Liver (tissue), 9 donors: ENCODE data around the gene ZSCAN2. TPM values are rescaled to one million over a fixed set of nuclear protein-coding genes. Genes with fewer than 3 reads are reported as not detected.

ENCODE experiments used
- DNase-seq: peaks from one replicate; pipeline ENCODE4 v3.0.0-alpha.2; 2017; ENCODE audit warnings: low spot score
- H3K27ac ChIP-seq, 2 donors: one replicate each; pipeline ENCODE4 v1.7.0; 2013; ENCODE audit warnings: inconsistent platforms in 2 of 2, low read length in 2 of 2, control low read depth in 1 of 2, low read depth in 1 of 2, mild to moderate bottlenecking in 1 of 2
- H3K27me3 ChIP-seq, 4 donors: one replicate each; pipeline versions ENCODE4 v1.6.1 to v1.7.0; 2013; ENCODE audit warnings: low read length in 3 of 4, inconsistent platforms in 1 of 4, mild to moderate bottlenecking in 1 of 4, moderate library complexity in 1 of 4; ENCODE audit not compliant: control insufficient read depth in 4 of 4, insufficient read depth in 4 of 4
- H3K36me3 ChIP-seq, 4 donors: one replicate each; pipeline versions ENCODE4 v1.6.1 to v1.7.0; 2013; ENCODE audit warnings: low read length in 3 of 4, mild to moderate bottlenecking in 3 of 4, low read depth in 1 of 4, moderate library complexity in 1 of 4; ENCODE audit not compliant: control insufficient read depth in 4 of 4, insufficient read depth in 3 of 4
- H3K4me1 ChIP-seq, 4 donors: one replicate each; pipeline versions ENCODE4 v1.6.1 to v1.7.0; 2013; ENCODE audit warnings: low read length in 3 of 4, mild to moderate bottlenecking in 3 of 4, moderate library complexity in 1 of 4; ENCODE audit not compliant: control insufficient read depth in 4 of 4, insufficient read depth in 4 of 4
- H3K4me3 ChIP-seq, 3 donors: one replicate each; pipeline versions ENCODE4 v1.6.1 to v1.7.0; 2013; ENCODE audit warnings: low read length in 3 of 3, control low read depth in 1 of 3, low read depth in 1 of 3, mild to moderate bottlenecking in 1 of 3
- H3K9ac ChIP-seq, 2 donors: one replicate each; pipeline ENCODE4 v1.7.0; 2013; ENCODE audit warnings: low read length in 2 of 2, mild to moderate bottlenecking in 2 of 2, moderate library complexity in 2 of 2, control low read depth in 1 of 2, low read depth in 1 of 2
- H3K9me3 ChIP-seq, 4 donors: one replicate each; pipeline versions ENCODE4 v1.6.1 to v1.7.0; 2013; ENCODE audit warnings: low read length in 3 of 4; ENCODE audit not compliant: control insufficient read depth in 4 of 4
- ATF3 ChIP-seq: IDR thresholded peaks from 2 replicates; pipeline ENCODE4 v1.6.1; 2016; ENCODE audit warnings: antibody characterized with exemption
- CTCF ChIP-seq: fragments of 150-350 bp; IDR thresholded peaks from 2 replicates; pipeline ENCODE4 v1.5.1; 2017; ENCODE audit warnings: improper control_type of control experiment, low read depth, low read length; ENCODE audit not compliant: missing input control
- FOXA1 ChIP-seq: IDR thresholded peaks from 2 replicates; pipeline ENCODE4 v1.6.1; 2016; ENCODE audit warnings: antibody characterized with exemption
- FOXA2 ChIP-seq: IDR thresholded peaks from 2 replicates; pipeline ENCODE4 v1.6.1; 2016; ENCODE audit warnings: antibody characterized with exemption
- HNF4A ChIP-seq, 2 donors: conservative IDR thresholded peaks; 2 replicates each; pipeline ENCODE4 v1.6.1; 2016; ENCODE audit warnings: antibody characterized with exemption in 2 of 2, mild to moderate bottlenecking in 2 of 2
- JUND ChIP-seq, 2 donors: IDR thresholded peaks; 2 replicates each; pipeline ENCODE4 v1.6.1; 2016; ENCODE audit warnings: antibody characterized with exemption in 2 of 2
- MAX ChIP-seq: IDR thresholded peaks from 2 replicates; pipeline ENCODE4 v1.6.1; 2016; ENCODE audit warnings: antibody characterized with exemption
- NR2F2 ChIP-seq: IDR thresholded peaks from 2 replicates; pipeline ENCODE4 v1.6.1; 2016; ENCODE audit warnings: antibody characterized with exemption
- RAD21 ChIP-seq, 2 donors: IDR thresholded peaks; 2 replicates each; pipeline ENCODE4 v1.6.1; 2016; ENCODE audit warnings: antibody characterized with exemption in 2 of 2, mild to moderate bottlenecking in 2 of 2
- REST ChIP-seq: IDR thresholded peaks from 2 replicates; pipeline ENCODE4 v1.6.1; 2016; ENCODE audit warnings: antibody characterized with exemption, mild to moderate bottlenecking
- RXRA ChIP-seq, 2 donors: IDR thresholded peaks; 2 replicates each; pipeline ENCODE4 v1.6.1; 2017 to 2018; ENCODE audit warnings: antibody characterized with exemption in 2 of 2, mild to moderate bottlenecking in 1 of 2
- SP1 ChIP-seq: IDR thresholded peaks from 2 replicates; pipeline ENCODE4 v1.6.1; 2018; ENCODE audit warnings: antibody characterized with exemption, mild to moderate bottlenecking
- TAF1 ChIP-seq: conservative IDR thresholded peaks from 2 replicates; pipeline ENCODE4 v1.6.1; 2016; ENCODE audit warnings: antibody characterized with exemption, mild to moderate bottlenecking
- YY1 ChIP-seq: IDR thresholded peaks from 2 replicates; pipeline ENCODE4 v1.6.1; 2016; ENCODE audit warnings: antibody characterized with exemption, mild to moderate bottlenecking
- ZBTB33 ChIP-seq: IDR thresholded peaks from 2 replicates; pipeline ENCODE4 v1.6.1; 2016; ENCODE audit warnings: antibody characterized with exemption
- WGBS: extraction: QIAGEN DNeasy Blood & Tissue Kit; methylation state at CpG from one replicate; pipeline ENCODE4 v1.1.7; 2013; 5-methylcytosine and 5-hydroxymethylcytosine counted together
- polyA plus RNA-seq, 2 donors: library from polyadenylated mRNA; stranded (reverse) in 1 of 2; unstranded in 1 of 2; fragments of 200-250 nt in 1 of 2; fragments of >200 nt in 1 of 2; fragmentation: Nextera tagmentation in 1 of 2; extraction: Ambion mirVana in 1 of 2; gene quantifications; one replicate each; pipeline versions ENCODE4 v1.2.1 to v1.2.3, GENCODE V29; 2013 to 2015
- total RNA-seq, 2 donors: library from RNA; depleted of rRNA; stranded (reverse); fragments of >200 nt; gene quantifications; one replicate each; pipeline ENCODE4 v1.2.3, GENCODE V29; 2014
- donor health status: healthy.
- donor health status: healthy.
- donor health status: healthy.
- donor health status: healthy.
- donor health status: healthy.

ZSCAN2 gene
- total and polyA plus RNA-seq, 4 donors = 5.4 to 11.0 (median 7.9) TPM

GRCh38 chr15:84633311-84634227 is 32.8 kb downstream of the ZSCAN2 start:
- Histone ChIP-seq H3K27me3 (no peaks in the 10 kb centered on the region), H3K4me3 (peak overlapping the region; percentile 33 to 71 (median 50)), H3K9ac (peak overlapping the region; percentile 66 to 68), H3K4me1 (peaks cover 6 to 43% (median 27%) of the 10 kb centered on the region in 4 donors), H3K27ac (peak overlapping the region; percentile 80 to 94), H3K36me3 (peaks cover 0 to 7% (median 1%) of the 10 kb centered on the region in 4 donors), H3K9me3 (no peaks in the 10 kb centered on the region)
- peak; percentile 83 for DNase-seq
- TF ChIP-seq ATF3 = no peak
- TF ChIP-seq HNF4A (conservative IDR thresholded peaks at IDR 0.05) = no peak
- TF ChIP-seq TAF1 = peak; percentile 46
- TF ChIP-seq MAX = no peak
- no peak for TF ChIP-seq FOXA2
- TF ChIP-seq FOXA1 = no peak
- no peak for TF ChIP-seq ZBTB33
- peak; percentile 60 for TF ChIP-seq YY1
- peak; percentile 13 for TF ChIP-seq SP1
- TF ChIP-seq NR2F2 = no peak
- under 1% methylated on average over 105 of the region's 105 CpGs for WGBS

GRCh38 chr15:84634228-84634837 is 33.5 kb downstream of the ZSCAN2 start:
- no peaks in the 10 kb centered on the region for H3K9me3 ChIP-seq
- H3K27ac ChIP-seq = peak overlapping the region; percentile 80 to 94
- peaks cover 6 to 43% (median 27%) of the 10 kb centered on the region in 4 donors for H3K4me1 ChIP-seq
- peak overlapping the region; percentile 54 to 68 for H3K9ac ChIP-seq
- no peaks in the 10 kb centered on the region for H3K27me3 ChIP-seq
- TF ChIP-seq YY1 (peak; percentile 42), JUND (IDR thresholded peaks at IDR 0.05) (no peak)
- DNase-seq = no peak
- peak overlapping the region; percentile 33 to 71 (median 50) for H3K4me3 ChIP-seq
- H3K36me3 ChIP-seq = peaks cover 0 to 10% (median 2%) of the 10 kb centered on the region in 4 donors
- 23% methylated on average over 23 of the region's 23 CpGs for WGBS

- Histone ChIP-seq H3K36me3 (peaks cover 10 to 34% (median 24%) of the 10 kb centered on the region in 4 donors), H3K9ac (no peak overlapping the region), H3K4me3 (no peak overlapping the region), H3K9me3 (no peaks in the 10 kb centered on the region), H3K27ac (no peak overlapping the region), H3K27me3 (no peaks in the 10 kb centered on the region), H3K4me1 (peaks cover 0 to 21% (median 12%) of the 10 kb centered on the region in 4 donors)
- DNase-seq = no peak
- 67% methylated on average over 3 of the region's 3 CpGs for WGBS
- TF ChIP-seq REST (no peak), RXRA (IDR thresholded peaks at IDR 0.05) (no peak), MAX (peak; percentile 33), CTCF (peak; percentile 41), HNF4A (conservative IDR thresholded peaks at IDR 0.05) (no peak), ZBTB33 (no peak), JUND (IDR thresholded peaks at IDR 0.05) (no peak), RAD21 (IDR thresholded peaks at IDR 0.05) (peak; percentile 80 to 82)
Measured at GRCh38 chr15:84638103-84638502, 37.3 kb downstream of the ZSCAN2 start.
